ENCODE measurements around the gene RAPH1.
"Not testable (repeated sequence)": the region's sequence is repeated elsewhere in the genome, so short reads cannot be mapped to it uniquely, and the experiment has no call there.

RAPH1 gene

DNA sequence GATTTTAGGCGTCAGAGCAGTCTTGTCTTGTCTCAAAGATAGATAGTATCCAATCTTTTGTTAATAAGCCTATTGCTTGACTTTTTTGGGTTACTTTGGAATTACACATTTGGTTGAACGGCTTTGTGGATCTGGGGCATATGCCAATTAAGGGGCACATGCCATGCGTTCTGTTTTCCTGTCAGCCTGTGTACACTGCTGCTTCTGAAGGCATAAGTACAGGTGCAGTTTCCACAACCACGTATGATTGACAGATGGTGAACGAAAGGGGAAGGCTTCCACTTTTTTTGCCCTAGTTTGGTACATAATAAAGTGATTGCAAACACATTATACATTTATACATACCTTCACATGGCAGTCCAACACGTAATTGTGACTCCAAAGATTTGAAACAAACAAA is 102.3 kb downstream of the RAPH1 start:
- no peak for DNase-seq (ENCODE audit: low read depth in 2 of 2)

DNA sequence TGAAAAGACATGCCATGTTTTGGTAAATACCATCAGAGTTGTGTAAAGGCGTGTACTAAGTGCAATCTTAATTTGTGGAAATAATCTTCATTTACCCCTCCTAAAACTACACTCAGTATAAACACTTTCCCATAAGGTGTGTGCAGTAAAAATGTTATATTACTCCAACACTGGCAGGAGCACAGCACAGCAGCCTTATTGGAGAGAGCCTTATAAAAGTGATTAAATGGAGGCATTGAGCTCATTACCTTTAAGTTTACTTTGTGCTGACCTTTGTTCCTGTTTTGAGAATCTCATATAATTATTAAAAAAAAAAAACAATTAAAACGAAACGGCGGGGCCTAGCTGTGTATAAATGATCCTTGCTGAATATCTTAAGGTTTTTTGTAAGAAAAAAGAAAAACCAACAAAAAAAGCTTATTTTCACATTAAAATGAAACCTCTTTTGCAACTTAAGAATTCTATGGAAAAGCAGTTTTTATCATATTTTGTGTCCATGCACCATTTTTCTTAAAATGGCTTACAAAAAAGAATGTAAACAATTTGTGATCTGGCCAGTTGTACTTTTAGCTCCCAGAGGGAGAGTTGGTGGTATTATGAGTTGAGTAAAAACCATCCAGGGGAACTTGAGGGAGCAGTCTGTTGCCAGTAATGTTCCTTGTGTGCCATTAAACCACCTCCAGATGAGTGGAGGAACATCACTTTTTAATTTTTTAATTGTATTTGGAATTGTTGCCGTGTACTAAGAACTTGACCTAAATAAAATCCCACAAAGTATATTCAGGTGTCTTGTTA is 103.5 kb downstream of the RAPH1 start:
- no peak for DNase-seq (ENCODE audit: low read depth in 2 of 2)

DNA sequence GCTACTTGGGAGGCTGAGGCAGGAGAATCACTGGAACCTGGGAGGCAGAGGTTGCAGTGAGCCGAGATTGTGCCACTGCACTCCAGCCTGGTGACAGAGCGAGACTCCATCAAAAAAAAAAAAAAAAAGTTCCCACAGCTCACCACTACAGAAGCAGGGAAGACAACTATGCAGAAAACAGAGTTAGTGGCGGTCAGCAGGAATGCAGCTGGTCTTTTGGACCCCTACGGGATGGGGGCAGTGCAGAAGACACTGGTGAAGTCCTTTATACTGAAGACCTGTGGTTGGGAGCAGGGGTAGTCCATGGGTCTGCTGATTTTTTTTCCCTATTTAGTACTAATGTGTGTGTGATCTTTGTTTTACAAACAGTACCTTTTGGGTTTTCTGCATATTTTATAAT is 105.5 kb downstream of the RAPH1 start:
- DNase-seq (ENCODE audit: low read depth in 2 of 2): not testable (repeated sequence)

DNA sequence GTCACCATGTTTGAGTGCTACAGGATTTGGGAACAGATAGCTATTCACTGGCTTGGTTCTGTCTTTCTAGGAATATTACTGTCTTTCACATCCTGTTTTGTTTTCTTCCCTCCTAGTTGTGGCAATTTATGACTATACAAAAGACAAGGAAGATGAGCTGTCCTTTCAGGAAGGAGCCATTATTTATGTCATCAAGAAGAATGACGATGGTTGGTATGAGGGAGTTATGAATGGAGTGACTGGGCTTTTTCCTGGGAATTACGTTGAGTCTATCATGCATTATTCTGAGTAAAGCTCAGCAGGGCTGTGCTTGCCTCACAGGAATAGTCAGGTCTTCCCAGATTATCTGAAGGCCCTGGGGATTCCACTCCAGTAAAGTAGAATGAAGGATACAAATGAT is 108.0 kb downstream of the RAPH1 start:
- DNase-seq (ENCODE audit: low read depth in 2 of 2): no peak

DNA sequence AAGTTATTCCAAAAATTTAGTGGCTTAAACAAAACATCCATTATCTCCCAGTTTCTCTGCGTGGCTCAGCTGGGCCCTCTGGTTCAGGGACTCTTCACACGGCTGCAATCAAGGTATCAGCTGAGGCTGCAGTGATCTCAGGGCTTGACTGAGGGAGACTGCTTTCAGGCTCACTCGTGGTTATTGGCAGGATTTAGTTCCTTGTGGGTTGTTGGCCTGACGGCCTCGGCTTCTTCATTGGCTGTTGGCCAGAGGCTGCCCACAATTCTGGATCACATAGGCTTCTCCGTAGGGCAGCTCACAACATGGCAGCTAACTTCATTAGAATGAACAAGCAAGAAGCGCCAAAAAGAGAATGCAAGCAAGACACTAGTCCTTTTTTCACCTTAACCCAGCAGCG is 116.8 kb downstream of the RAPH1 start:
- no peak for DNase-seq (ENCODE audit: low read depth in 2 of 2)

DNA sequence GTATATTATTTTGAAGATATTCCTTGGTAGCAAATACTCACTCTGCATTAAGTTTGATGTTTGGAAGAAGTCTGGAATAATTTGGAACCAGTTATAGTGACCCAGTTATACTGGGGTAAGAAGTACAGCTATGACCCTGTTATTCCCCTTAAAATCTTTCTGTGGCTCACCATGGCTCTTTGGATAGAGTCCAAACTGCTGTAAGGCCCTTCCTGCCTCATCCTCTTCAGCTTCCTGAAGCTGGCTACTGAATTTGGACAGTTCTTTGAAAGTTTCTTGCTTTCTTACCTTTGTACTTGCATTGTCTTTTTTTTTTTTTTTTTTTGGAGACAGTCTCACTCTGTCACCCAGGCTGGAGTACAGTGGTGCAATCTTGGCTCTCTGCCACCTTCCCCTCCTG is 121.3 kb downstream of the RAPH1 start:
- no peak for DNase-seq (ENCODE audit: low read depth in 2 of 2)

DNA sequence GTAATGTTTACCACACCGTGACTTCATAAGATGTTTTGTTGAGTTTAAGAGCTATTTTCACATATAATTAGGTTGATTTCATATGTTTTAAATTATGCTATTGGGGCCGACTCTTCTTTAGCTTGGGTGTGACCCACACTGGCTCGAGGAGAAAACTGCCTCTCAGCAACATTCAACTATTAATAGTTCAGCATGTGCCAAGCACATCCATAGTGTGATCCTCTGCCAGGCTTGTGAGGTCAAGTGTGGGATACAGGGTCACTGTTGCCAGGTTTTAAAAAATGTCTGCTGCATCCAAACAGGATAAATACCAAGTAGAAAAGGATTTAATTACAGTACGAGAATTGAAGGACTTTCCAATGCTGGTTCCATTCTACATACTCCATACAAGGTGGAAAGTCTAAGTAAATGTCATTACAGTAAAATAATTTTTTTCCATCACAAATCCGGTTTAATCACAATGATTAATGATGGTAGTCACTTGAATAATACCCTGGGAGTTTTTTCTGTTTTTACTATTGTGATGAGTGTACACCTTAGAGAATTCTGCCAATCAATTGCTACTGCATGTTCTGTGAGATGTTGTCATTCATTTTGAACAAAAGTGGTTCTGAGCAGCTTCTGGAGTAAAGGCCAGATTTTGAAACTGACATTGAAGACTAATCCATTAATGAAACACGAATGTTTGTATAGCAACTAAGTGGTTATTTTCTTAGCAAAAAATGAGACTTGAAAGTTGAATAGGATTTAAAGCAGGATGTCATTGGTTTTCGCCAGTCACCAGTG is 122.4 kb downstream of the RAPH1 start:
- no peak for DNase-seq (ENCODE audit: low read depth in 2 of 2)

DNA sequence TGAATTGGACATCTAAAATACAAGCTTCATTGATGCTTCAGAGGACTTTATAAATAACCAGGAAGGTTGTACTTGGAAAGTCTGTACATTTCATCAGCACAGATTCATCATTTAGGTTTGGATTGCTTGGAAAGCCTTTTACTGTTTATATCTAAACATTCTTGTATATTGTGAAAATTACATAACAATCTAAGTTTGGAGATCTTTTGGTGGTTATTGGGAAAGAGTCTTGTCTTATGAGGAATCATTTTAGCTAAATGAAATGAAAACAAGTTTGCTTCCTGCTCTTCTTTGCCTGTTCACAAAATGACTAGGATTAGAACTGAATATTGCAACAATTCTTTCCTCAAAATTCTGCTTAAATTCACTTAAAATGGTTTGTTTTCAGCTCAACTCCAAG is 127.6 kb downstream of the RAPH1 start:
- DNase-seq (ENCODE audit: low read depth in 2 of 2): no peak

DNA sequence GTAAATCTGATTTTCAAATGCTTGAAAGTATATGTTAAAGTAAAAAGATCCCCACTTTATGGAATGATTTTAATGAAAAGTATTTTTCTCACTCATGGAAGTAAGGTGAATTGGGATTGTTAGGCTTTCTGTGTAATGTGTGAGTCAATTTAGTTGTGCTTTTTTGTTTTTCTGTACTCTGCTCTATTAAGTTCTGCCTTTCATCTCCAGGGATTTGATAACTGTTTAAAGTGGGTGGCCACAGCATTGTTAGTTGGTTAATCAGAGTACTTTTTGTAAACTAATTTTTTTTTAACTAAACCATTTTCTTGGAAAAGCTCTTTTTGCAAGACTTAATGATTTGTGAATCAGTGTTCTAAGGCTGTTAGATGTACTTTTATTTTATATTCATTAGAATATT is 130.1 kb downstream of the RAPH1 start:
- DNase-seq (ENCODE audit: low read depth in 2 of 2): no peak

DNA sequence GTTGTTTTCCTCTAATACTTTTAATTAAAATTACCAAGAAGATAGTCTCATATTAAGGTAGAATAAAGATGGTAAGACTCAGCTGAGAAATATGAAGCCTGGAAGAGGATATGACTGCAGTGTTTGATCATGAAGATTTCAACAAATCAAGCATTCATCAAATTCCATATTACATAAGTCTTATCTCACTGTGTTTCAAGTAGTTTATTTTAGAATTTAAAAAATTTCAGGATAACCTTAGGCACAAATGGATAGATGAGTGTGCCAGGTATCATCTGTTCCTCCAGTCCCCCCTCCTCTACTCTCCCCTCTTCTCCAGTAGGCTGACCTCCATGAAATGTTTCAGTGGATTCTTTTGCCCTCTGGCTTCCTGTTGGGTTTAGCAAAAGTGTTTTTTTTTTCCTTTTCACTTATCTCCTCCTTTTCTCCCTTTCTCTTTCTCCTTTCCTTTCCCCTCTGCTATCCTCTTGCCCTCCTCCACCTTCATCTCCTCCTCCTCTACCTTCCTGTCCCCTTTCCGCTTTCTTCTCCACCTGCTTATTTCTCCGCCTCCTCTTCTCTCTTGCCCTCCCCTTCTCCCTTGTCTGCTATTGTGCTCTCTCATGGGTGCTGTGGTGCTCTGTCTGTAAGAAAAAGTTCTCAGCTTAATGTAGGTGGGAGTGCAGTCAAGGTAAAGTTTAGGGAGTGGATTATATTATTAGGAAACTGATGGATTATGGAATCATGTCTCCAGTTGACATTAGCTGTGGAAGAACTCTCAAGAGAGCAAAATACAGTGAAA is 134.1 kb downstream of the RAPH1 start:
- DNase-seq (ENCODE audit: low read depth in 2 of 2): no peak

DNA sequence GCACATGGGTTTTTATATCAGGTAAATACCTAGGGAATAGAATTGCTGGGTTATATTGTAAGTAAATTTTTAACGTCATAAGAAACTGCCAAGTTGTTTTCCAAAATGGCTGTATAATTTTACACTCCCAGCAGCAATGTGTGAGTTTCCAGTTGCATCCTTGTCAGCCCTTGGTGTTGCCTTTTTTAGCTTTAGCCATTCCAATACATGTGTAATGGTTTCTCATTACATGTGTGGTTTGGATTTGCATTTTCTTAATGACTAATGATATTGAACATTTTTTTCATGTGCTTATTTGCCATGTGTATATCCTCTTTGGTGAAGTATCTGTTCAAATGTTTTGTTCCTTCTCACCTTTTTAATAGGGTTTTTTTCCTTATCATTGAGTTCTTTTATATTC is 136.1 kb downstream of the RAPH1 start:
- DNase-seq (ENCODE audit: low read depth in 2 of 2): no peak

DNA sequence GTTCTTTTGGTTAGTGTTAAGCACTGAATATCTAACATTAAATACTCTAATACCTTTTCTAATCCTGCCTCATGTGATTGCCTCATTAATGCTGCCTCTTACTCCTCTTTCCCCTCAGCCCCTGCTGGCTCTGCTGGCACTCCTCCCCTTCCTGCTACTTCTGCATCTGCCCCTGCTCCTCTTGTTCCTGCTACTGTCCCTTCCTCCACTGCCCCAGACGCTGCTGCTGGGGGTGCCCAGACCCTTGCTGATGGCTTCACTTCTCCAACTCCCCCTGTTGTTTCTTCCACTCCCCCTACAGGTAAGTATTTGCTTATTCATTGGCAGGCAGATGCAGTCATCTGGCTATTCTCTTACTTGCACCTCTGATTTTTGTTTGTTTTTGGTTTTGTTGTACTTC is 138.4 kb downstream of the RAPH1 start:
- DNase-seq (ENCODE audit: low read depth in 2 of 2): no peak

DNA sequence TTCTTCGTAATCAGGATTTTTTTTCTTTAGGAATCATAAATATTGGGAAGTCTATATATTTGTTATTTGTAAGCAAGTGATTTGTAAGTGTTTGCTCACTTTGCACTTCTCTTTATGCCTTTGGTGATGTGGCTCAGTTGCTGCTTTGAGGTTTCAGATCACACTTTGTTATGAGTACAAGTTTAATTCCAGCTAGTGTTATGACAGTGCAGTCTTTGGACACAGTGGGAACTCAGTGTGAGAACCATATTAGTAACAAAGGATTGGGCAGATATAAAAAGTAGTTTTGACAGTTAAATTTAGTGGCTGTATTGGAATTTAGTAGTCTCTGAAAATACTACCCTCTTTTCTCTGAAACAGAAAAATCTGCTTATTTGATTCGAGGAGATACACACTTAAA is 139.2 kb downstream of the RAPH1 start:
- no peak for DNase-seq (ENCODE audit: low read depth in 2 of 2)

DNA sequence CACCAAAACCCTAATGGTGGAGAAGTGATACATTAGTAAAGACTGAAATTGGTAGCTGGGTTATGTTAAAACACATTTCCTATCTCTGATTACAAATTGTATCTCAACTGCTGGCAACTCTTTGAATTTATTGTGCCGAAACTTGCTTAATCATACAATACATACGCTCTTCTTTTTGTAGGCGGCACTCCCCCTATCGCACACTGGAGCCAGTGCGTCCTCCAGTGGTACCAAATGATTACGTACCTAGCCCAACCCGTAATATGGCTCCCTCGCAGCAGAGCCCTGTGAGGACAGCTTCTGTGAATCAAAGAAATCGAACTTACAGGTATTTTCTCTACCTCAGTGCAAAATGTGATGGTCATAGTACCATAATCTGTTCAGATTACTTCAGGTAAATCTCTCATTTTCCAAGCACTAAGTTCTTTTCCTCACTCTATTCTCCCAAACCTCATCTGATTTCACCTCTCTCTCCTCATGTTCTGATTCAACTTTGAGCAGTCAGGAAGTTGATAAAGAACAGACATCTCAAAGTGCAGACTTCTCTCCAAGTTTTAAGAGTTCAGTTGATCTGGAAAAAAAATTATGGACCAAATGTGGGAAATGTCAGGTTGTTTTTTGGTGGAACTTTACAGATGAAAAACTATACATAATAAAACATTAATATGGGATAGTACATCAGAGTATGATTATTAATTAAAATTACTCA is 140.4 kb downstream of the RAPH1 start:
- no peak for DNase-seq (ENCODE audit: low read depth in 2 of 2)

DNA sequence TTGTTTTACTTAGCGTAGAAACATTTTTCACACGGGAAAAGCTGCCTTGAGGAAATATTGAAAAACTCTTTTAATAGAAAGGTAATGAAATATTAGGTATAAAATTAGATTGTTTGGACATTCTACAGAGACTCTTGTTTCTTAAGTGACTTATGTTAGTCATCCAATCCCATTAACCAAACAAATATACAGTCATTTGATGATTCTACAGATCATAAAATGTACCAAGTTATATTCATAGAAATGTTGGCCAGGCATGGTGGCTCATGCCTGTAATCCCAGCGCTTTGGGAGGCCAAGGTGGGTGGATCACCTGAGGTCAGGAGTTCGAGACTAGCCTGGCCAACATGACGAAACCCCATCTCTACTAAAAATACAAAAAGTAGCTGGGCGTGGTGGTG is 146.9 kb downstream of the RAPH1 start:
- not testable (repeated sequence) for DNase-seq (ENCODE audit: low read depth in 2 of 2)

DNA sequence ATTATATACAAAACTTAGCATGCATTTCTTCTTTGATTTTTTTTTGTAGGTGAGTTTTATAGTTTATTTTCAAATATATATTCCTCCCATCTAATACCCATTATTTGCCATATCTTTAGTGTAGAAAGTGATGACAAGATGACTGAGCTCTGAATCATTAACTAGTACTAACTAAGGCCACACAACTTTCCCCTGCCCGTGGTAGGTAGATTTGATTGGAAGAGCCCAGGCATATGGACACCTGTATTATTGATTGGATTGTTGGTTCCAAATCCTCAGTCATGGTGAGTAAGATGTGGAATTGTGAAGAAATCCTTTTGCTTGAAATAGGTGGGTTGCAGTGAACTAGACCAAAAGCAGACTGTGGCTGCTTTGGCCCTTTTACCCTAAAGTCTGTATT is 152.1 kb downstream of the RAPH1 start:
- no peak for DNase-seq (ENCODE audit: low read depth in 2 of 2)

DNA sequence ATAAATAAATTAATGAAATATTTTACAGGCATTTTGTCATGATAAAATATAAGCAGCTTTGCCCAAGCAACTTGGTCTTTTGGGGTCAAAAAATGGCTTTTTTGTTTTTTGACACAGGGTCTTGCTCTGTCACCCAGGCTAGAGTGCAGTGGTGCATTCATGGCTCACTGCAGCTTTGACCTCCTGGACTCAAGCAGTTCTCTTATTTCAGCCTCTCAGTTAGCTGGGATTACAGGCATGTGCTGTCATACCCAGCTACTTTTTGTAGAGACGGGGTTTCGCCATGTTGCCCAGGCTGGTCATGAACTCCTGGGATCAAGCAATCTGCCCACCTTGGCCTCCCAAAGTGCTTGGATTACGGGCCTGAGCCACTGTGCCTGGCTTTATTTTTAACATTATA is 155.9 kb downstream of the RAPH1 start:
- DNase-seq (ENCODE audit: low read depth in 2 of 2): no peak

DNA sequence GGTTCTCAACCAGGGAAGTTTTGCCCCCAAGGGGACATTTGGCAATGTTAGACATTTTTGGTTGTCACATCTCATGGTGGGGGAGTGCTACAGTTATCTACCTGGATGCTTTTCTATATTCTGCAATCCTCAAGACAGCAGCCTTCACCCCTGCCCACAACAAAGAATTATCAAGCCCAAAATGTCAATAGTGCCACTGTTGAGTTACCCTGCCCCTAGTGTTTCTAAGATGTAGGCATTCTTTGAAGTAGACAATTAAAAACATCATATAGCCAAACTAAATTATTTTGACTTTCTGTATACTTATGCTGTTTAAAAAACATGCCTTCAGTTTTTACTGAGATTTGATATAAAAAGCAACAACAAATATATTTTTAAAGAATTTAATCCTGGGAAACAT is 158.9 kb downstream of the RAPH1 start:
- no peak for DNase-seq (ENCODE audit: low read depth in 2 of 2)

DNA sequence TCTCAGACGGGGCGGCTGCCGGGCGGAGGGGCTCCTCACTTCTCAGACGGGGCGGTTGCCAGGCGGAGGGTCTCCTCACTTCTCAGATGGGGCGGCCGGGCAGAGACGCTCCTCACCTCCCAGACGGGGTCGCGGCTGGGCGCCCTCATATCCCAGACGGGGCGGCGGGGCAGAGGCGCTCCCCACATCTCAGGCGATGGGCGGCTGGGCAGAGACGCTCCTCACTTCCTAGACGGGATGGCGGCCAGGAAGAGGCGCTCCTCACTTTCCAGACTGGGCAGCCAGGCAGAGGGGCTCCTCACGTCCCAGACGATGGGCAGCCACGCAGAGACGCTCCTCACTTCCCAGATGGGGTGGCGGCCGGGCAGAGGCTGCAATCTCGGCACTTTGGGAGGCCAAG is 162.4 kb downstream of the RAPH1 start:
- not testable (repeated sequence) for DNase-seq (ENCODE audit: low read depth in 2 of 2)

DNA sequence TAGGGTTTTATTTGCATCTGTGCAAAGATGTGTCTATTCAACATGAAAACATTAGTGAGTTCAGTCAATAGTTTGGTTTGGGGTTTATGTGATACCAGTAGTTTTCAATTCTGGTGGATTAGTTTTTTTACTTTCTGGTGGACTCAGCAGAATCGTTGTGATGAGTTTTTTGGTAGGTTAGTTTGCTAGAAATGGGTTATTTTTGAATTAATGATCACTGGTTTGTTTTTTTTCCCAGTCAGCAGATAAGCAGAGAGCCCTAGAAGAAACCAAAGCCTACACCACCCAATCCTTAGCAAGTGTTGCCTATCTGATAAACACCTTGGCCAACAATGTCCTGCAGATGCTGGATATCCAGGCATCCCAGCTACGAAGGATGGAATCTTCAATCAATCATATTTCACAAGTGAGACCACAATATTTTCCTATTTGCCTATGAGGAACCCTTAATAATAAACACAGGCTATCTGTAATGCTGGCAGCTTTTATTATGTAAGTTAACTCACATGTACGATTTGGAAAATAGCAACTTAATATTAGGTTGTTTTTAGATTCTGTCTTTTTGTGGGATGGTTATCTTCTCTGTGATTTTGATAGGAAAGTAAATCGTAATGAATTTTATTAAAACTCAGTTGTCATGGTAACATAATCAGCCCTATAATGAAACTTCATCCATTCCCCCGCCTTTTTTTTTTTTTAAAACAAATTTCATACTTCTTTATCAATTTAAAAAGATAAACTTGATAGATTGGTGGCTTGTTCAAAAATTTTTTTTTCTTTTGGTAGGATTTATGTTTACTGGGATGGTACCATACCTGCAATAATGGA is 168.2 kb downstream of the RAPH1 start:
- no peak for DNase-seq (ENCODE audit: low read depth in 2 of 2)

DNA sequence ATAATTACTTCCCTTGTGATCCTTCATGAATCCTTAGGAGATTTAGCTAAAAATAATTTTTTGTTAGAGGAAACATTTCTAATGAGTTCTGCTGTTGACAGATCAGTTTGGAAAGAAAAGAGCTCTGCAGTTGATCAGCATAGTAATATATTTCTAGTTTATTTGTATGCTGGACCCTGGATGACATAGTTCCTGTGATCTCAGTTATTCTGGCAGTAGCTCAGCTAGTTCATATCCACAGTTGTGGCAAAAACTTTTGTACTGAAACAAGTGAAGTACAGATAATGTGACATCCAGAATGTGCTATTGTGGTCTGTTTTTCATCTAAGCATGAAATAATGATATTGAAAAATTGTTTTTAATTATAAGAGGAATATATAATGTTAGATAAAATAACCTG is 173.2 kb downstream of the RAPH1 start:
- DNase-seq (ENCODE audit: low read depth in 2 of 2): no peak

All from stimulated activated CD4-positive, alpha-beta T cell treated with anti-CD3 and anti-CD28 coated beads, Interleukin-4, amount 100 ng/mL, for 48 hours (primary cell).